Psoas muscle (tissue), 8 donors: ENCODE results near the gene CTPS2. TPM values are rescaled to one million over a fixed set of nuclear protein-coding genes. Genes with fewer than 3 reads are reported as not detected.
"Not testable (repeated sequence)": the region's sequence is repeated elsewhere in the genome, so short reads cannot be mapped to it uniquely, and the experiment has no call there.

ENCODE experiments used
- ATAC-seq, 4 donors: fragments of 200-7000 bp; cut with Tn5 transposase; one replicate each; pipeline ENCODE4 v1.9.1; 2020; ENCODE audit warnings: moderate library complexity in 3 of 4, mild to moderate bottlenecking in 2 of 4
- DNase-seq, 2 donors: peaks; one replicate each; pipeline ENCODE4 v3.0.0-alpha.2; 2020
- H3K27ac ChIP-seq: fragments of 200-600 bp; one replicate; pipeline ENCODE4 v1.8.0; 2022
- H3K27me3 ChIP-seq, 3 donors: fragments of 200-600 bp in 1 of 3; one replicate each; pipeline versions ENCODE4 v1.6.1 to v1.8.0; 2013 to 2022; ENCODE audit warnings: low read length in 2 of 3, mild to moderate bottlenecking in 2 of 3, moderate library complexity in 1 of 3; ENCODE audit not compliant: insufficient read depth in 3 of 3
- H3K36me3 ChIP-seq, 2 donors: fragments of 200-600 bp in 1 of 2; one replicate each; pipeline versions ENCODE4 v1.6.1 to v1.8.0; 2013 to 2022; ENCODE audit warnings: low read depth in 1 of 2, mild to moderate bottlenecking in 1 of 2, moderate library complexity in 1 of 2; ENCODE audit not compliant: insufficient read depth in 1 of 2
- H3K4me1 ChIP-seq: fragments of 200-600 bp; one replicate; pipeline ENCODE4 v1.8.0; 2022
- H3K4me3 ChIP-seq: fragments of 200-600 bp; one replicate; pipeline ENCODE4 v1.8.0; 2022; ENCODE audit warnings: mild to moderate bottlenecking
- H3K9me3 ChIP-seq: fragments of 200-600 bp; one replicate; pipeline ENCODE4 v1.8.0; 2022
- CTCF ChIP-seq: fragments of 200-600 bp; IDR thresholded peaks from one replicate; pipeline ENCODE4 v1.8.0; 2022; ENCODE audit warnings: antibody characterized with exemption
- WGBS, 3 donors: extraction: QIAGEN DNeasy Blood & Tissue Kit; methylation state at CpG; one replicate each; pipeline versions ENCODE4 v1.1.6 to v1.1.7; 2013; 5-methylcytosine and 5-hydroxymethylcytosine counted together
- intact Hi-C, 2 donors: fragments of 100-400 bp; cut with DNase I; formaldehyde crosslinking; loops; one replicate each; pipeline versions ENCODE4 v1.11.0 to v1.14.2; 2022
- polyA plus RNA-seq, 3 donors: library from polyadenylated mRNA; stranded (reverse); fragments of 200-250 nt; gene quantifications; one replicate each; pipeline ENCODE4 v1.2.3, GENCODE V29; 2013
- total RNA-seq, 4 donors: library from RNA; stranded (reverse); fragmentation: NEBNext Ultra II Directional in 2 of 4; extraction: Animal tissue kit (Norgen Biotek cat#: 25700) in 2 of 4; gene quantifications; one replicate each; pipeline versions ENCODE4 v1.2.1 to v1.2.4, GENCODE V29; 2021 to 2023
- donor health status: healthy with polysubstance abuse.
- donor health status: DM: no; HTN: no; CAD: no; lungs with moderate emphysema.
- donor health status: Bipolar disorder and iron deficiency.
- donor health status: healthy.
- donor health status: DM: yes; HTN: yes; CAD: no.
- donor health status: DM: no; HTN: no; CAD: no.
- donor health status: DM: no; HTN: no; CAD: no.
- donor health status: DM: yes; HTN: yes; CAD: no.

The CTPS2 gene
- total and polyA plus RNA-seq, 7 donors = 1.1 to 3.8 (median 2.5) TPM

GRCh38 chrX:16587836-16588235, 124.6 kb downstream of the CTPS2 start:
- Histone ChIP-seq H3K36me3 (no peaks in the 10 kb centered on the region), H3K27ac (no peak overlapping the region), H3K4me3 (no peak overlapping the region), H3K9me3 (no peaks in the 10 kb centered on the region), H3K4me1 (peaks cover 6% of the 10 kb centered on the region), H3K27me3 (no peaks in the 10 kb centered on the region)
- intact Hi-C loops = no loop called here
- ATAC-seq (no peak), DNase-seq (no peak)
- 71 to 89% (median 87%) methylated on average over 4 of the region's 4 CpGs for WGBS, 3 donors
- no peak for TF ChIP-seq CTCF

GRCh38 chrX:16586377-16587112, 125.9 kb downstream of the CTPS2 start:
- Histone ChIP-seq H3K27ac (peak overlapping the region; percentile 57), H3K27me3 (peaks cover 0 to 3% (median 0%) of the 10 kb centered on the region in 3 donors), H3K4me3 (no peak overlapping the region), H3K9me3 (no peaks in the 10 kb centered on the region), H3K36me3 (no peaks in the 10 kb centered on the region), H3K4me1 (peaks cover 6% of the 10 kb centered on the region)
- TF ChIP-seq CTCF = no peak
- intact Hi-C loops = no loop called here
- ATAC-seq (peak in 3 of 4 donors; percentile 71 to 82 (median 73)), DNase-seq (no peak)
- 64 to 78% (median 76%) methylated on average over 6 of the region's 6 CpGs for WGBS, 3 donors

- Histone ChIP-seq H3K36me3 (no peaks in the 10 kb centered on the region), H3K27me3 (peaks cover 0 to 3% (median 0%) of the 10 kb centered on the region in 3 donors), H3K4me3 (no peak overlapping the region), H3K4me1 (peaks cover 6% of the 10 kb centered on the region), H3K9me3 (no peaks in the 10 kb centered on the region), H3K27ac (peak overlapping the region; percentile 57)
- 46 to 51% (median 47%) methylated on average over 7 of the region's 7 CpGs for WGBS, 3 donors
- no peak for TF ChIP-seq CTCF
- DNase-seq (no peak), ATAC-seq (peak in 3 of 4 donors; percentile 77 to 89 (median 83))
- intact Hi-C loops = no loop called here
Measured at GRCh38 chrX:16585486-16586376, 126.7 kb downstream of the CTPS2 start.

GRCh38 chrX:16580004-16580797, 132.3 kb downstream of the CTPS2 start:
- H3K27me3 ChIP-seq, intact Hi-C loops, H3K4me3 ChIP-seq, H3K9me3 ChIP-seq, ATAC-seq, DNase-seq, H3K4me1 ChIP-seq, H3K27ac ChIP-seq, H3K36me3 ChIP-seq: not testable (repeated sequence)
- WGBS, 3 donors = 33 to 66% (median 56%) methylated on average over 13 to 14 of the region's 14 CpGs
